Liver (tissue), 3 donors: ENCODE data around the gene RAD51B.

Source experiments
- RAD21 ChIP-seq, 2 donors: IDR thresholded peaks; 2 replicates each; pipeline ENCODE4 v1.6.1; 2016; ENCODE audit warnings: antibody characterized with exemption in 2 of 2, mild to moderate bottlenecking in 2 of 2
- TF ChIP-seq, protein P1 (sequence below): fragments of 150-350 bp; IDR thresholded peaks from 2 replicates; pipeline ENCODE4 v1.5.1; 2017; ENCODE audit warnings: improper control_type of control experiment, low read depth, low read length; ENCODE audit not compliant: missing input control
- TF ChIP-seq, protein P2 (sequence below): IDR thresholded peaks from 2 replicates; pipeline ENCODE4 v1.6.1; 2016; ENCODE audit warnings: antibody characterized with exemption
- TF ChIP-seq, protein P3 (sequence below): IDR thresholded peaks from 2 replicates; pipeline ENCODE4 v1.6.1; 2016; ENCODE audit warnings: antibody characterized with exemption
- donor health status: healthy.
- donor health status: healthy.

DNA sequence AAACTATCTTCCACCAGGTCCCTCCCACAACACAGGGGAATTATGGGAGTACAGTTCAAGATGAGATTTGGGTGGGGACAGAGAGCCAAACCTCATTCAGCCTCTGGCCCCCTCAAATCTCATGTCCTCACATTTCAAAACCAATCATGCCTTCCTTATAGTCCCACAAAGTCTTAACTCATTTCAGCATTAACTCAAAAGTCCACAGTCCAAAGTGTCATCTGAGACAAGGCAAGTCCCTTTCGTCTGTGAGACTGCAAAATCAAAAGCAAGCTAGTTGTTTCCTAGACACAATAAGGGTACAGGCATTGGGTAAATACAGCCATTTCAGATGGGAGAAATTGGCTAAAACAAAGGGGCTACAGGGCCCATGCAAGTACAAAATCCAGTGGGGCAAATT is 147.6 kb downstream of the RAD51B start:
- TF ChIP-seq, protein P1, sequence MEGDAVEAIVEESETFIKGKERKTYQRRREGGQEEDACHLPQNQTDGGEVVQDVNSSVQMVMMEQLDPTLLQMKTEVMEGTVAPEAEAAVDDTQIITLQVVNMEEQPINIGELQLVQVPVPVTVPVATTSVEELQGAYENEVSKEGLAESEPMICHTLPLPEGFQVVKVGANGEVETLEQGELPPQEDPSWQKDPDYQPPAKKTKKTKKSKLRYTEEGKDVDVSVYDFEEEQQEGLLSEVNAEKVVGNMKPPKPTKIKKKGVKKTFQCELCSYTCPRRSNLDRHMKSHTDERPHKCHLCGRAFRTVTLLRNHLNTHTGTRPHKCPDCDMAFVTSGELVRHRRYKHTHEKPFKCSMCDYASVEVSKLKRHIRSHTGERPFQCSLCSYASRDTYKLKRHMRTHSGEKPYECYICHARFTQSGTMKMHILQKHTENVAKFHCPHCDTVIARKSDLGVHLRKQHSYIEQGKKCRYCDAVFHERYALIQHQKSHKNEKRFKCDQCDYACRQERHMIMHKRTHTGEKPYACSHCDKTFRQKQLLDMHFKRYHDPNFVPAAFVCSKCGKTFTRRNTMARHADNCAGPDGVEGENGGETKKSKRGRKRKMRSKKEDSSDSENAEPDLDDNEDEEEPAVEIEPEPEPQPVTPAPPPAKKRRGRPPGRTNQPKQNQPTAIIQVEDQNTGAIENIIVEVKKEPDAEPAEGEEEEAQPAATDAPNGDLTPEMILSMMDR, result no peak
- TF ChIP-seq, protein P2, sequence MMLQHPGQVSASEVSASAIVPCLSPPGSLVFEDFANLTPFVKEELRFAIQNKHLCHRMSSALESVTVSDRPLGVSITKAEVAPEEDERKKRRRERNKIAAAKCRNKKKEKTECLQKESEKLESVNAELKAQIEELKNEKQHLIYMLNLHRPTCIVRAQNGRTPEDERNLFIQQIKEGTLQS, result no peak
- TF ChIP-seq, protein P3, sequence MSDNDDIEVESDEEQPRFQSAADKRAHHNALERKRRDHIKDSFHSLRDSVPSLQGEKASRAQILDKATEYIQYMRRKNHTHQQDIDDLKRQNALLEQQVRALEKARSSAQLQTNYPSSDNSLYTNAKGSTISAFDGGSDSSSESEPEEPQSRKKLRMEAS, result no peak
- TF ChIP-seq RAD21 (IDR thresholded peaks at IDR 0.05), result no peak
